Suppressor macrophage treated with lipopolysaccharide for 4 hours (primary cell): ENCODE measurements around the gene DHDH.
A peak's percentile ranks its signal among the peaks of the same experiment; 100 is the strongest.
"Not testable (repeated sequence)": the region's sequence is repeated elsewhere in the genome, so short reads cannot be mapped to it uniquely, and the experiment has no call there.

Experiments
- DNase-seq: peaks from one replicate; pipeline ENCODE4 v3.0.0-alpha.2; 2020

Gene DHDH

DNA sequence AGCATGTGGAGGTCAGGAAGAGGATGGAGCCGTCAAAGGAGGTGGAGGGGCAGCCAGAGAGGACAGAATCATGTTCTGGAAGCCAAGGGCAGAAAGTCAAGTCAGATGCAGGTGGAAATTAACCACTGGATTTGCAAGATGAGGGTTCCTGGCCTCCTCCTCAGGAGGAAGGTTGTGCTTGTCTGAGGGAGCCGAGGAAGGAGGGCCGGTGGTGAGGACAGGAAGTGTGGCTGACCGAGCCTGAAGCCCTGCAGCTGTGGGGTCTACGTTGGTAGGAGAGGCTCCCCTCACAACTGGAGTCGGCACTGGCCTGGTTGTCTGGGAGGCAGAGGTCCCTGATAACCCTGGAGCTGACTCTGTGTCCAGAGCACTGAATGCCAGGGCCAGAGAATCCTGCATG lies 15.4 kb upstream of the DHDH start:
- DNase-seq = no peak

DNA sequence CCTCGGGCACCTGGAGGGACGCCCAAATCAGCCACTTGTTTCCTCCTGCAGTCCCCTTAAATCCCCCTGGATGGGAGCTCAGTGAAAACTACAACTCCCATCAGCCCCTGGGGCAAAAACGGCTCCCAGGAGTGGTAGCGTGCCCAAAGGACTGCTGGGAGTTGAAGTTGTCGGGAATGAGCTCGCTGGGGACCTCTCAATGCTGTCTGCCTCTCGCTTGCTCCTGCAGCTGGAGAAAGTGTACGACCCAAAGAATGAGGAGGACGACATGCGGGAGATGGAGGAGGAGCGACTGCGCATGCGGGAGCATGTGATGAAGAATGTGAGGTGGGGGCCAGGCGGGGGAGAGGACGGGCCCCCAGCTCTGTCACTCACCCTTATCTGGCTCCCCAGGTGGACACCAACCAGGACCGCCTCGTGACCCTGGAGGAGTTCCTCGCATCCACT lies 14.7 kb upstream of the DHDH start:
- DNase-seq = no peak

DNA sequence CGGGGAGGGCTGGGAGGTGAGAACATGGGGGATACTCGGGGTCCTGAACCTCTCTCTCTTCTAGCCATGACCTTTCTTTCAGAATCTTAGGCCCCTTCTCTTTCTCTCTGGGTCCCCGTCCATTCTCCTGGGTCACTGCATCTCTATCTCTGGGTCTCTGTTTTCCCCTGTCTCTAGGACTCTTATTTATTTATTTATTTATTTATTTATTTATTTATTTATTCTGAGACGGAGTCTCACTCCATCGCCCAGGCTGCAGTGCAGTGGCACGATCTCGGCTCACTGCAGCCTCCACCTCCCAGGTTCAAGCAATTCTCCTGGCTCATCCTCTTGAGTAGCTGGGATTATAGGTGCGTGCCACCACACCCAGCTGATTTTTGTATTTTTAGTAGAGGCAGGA lies 14.2 kb upstream of the DHDH start:
- not testable (repeated sequence) for DNase-seq

DNA sequence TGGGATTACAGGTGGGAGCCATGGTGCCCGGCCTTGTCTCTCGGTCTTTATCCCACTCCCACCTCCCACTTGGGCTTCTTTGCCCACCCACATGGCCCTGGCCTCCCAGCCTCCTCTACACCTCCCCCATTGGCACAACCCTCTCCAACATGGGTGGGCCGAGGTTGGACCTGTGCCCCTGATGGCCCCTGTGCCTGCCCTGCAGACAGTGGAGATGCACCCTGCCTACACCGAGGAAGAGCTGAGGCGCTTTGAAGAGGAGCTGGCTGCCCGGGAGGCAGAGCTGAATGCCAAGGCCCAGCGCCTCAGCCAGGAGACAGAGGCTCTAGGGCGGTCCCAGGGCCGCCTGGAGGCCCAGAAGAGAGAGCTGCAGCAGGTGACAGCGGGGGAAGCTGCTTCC lies 12.6 kb upstream of the DHDH start:
- no peak for DNase-seq

DNA sequence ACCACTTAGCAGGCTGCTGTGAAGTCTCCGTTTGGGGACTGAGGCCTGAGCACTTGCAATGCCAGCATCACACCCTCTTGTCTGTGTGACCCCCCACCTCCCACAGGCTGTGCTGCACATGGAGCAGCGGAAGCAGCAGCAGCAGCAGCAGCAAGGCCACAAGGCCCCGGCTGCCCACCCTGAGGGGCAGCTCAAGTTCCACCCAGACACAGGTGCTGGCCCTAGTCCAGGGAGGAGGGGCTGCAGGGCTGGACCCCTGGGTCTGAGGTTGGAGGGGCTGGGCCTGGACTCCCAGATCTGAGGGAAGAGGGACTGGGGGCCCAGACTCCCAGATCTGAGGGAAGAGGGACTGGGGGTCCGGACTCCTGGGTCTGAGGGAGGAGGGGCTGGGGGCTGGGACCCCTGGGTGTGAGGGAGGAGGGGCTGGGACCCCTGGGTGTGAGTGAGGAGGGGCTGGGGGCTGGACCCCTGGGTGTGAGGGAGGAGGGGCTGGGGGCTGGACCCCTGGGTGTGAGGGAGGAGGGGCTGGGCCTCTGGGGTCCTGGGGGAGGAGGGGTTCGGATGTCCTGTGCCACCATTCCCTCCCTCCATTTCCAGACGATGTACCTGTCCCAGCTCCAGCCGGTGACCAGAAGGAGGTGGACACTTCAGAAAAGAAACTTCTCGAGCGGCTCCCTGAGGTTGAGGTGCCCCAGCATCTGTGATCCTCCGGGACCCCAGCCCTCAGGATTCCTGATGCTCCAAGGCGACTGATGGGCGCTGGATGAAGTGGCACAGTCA lies 11.6 kb upstream of the DHDH start:
- DNase-seq = no peak

DNA sequence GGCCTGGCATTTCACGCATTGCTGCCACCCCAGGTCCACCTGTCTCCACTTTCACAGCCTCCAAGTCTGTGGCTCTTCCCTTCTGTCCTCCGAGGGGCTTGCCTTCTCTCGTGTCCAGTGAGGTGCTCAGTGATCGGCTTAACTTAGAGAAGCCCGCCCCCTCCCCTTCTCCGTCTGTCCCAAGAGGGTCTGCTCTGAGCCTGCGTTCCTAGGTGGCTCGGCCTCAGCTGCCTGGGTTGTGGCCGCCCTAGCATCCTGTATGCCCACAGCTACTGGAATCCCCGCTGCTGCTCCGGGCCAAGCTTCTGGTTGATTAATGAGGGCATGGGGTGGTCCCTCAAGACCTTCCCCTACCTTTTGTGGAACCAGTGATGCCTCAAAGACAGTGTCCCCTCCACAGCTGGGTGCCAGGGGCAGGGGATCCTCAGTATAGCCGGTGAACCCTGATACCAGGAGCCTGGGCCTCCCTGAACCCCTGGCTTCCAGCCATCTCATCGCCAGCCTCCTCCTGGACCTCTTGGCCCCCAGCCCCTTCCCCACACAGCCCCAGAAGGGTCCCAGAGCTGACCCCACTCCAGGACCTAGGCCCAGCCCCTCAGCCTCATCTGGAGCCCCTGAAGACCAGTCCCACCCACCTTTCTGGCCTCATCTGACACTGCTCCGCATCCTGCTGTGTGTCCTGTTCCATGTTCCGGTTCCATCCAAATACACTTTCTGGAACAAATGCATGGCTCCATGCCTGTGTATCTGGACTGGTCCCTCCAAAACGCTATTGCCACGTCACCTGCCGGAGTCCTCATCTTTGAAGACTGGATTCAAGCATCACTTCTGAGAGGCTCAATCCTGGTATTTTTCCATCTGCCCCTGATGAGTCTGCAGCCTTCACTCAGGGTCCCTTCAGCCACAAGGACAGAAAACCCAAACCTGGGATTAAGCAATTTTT lies 10.7 kb upstream of the DHDH start:
- no peak for DNase-seq

DNA sequence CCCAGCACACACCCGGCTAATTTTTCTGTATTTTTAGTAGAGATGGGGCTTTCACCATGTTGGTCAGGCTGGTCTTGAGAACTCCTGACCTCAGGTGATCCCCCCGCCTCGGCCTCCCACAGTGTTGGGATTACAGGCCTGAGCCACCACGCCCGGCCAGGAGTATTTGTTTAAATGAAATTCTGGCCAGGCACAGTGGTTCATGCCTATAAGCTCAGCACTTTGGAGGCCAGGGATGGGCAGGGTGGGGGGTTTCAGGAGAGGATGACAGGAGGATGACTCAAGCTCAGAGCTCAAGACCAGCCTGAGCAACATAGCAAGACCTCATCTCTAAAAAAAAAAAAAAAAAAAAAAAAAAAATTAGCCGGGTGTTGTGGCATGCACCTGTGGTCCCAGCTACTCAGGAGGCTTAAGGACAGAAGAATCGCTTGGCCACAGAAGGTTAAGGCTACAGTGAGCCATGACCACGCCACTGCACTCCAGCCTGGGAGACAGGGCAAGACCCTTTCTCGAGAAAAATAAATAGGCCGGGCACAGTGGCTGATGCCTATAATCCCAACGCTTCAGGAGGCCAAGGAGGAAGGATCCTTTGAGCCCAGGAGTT lies 8.2 kb upstream of the DHDH start:
- DNase-seq = peak; percentile 63

DNA sequence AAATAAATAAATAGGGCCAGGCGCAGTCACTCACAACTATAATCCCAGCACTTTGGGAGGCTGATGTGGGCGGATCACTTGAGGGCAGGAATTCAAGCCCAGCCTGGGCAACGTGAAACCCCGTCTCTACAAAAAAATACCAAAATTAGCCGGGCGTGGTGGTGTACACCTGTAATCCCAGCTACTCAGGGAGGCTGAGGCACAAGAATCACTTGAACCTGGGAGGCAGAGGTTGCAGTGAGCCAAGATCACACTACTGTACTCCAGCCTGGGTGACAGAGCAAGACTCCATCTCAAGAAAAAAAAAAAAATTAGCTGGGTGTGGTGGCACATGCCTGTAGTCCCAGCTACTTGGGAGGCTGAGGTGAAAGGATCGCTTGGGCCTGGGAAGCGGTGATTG lies 7.6 kb upstream of the DHDH start:
- DNase-seq = not testable (repeated sequence)

DNA sequence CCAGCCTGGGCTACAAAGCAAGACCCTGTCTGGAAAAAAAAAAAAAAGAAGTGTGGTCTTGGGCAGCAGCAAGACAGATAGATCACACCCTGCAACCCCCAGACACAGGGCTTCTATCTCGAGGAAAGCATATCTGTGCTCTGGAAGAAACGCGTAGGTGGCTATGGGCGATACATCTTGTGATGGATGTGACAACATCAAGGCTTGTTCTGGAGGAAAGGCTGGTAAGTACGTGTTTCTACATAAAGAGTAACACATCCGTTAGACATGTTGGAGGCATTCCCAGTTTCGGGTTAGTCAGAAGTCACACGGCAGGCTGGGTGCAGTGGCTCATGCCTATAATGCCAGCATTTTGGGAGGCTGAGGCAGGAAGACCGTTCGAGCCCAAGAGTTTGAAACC lies 6.6 kb upstream of the DHDH start:
- peak; percentile 96 for DNase-seq

DNA sequence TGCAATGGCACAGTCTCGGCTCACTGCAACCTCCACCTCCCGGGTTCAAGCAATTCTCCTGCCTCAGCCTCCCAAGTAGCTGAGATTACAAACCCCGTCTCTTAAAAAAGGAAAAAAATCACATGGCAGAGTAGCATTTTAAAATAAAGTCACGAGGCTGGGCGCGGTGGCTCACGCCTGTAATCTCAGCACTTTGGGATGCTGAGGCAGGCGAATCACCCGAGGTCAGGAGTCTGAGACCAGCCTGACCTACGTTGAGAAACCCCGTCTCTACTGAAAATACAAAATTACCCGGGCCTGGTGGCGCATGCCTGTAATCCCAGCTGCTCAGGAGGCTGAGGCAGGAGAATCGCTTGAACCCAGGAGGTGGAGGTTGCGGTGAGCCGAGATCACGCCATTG lies 5.8 kb upstream of the DHDH start:
- DNase-seq = peak; percentile 38

DNA sequence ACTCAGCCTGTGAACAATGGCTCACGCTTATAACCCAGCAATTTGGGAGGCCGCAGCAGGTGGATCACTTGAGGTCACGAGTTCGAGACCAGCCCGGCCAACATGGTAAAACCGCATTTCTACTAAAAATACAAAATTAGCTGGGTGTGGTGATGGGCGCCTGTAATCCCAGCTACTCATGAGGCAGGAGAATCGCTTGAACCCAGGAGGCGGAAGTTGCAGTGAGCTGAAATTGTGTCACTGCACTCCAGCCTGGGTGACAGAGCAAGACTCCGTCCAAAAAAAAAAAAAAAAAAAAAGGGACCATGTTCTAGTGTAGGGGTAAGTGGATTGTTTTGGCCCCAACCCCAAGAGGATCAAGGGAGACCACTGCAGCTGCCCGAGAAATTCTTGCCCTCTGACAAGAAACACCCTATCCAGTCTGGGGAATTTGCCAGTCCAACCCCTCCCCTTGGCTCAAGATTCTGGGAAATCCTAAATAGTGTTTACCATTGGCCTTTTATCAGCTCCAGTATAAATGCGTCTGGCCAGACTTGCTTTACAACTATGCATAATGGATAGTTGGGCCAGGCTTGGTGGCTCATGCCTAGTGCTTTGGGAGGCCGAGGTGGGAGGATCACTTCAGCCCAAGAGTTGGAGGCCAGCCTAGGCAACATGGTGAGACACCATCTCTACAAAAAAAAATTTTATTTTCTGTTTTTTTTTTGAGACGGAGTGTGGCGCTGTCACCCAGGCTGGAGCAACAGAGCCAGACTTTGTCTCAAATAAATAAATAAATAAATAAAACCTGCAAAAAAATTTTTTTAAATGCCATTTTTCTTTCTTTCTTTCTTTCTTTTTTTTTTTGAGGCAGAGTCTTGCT lies 5.1 kb upstream of the DHDH start:
- no peak for DNase-seq

DNA sequence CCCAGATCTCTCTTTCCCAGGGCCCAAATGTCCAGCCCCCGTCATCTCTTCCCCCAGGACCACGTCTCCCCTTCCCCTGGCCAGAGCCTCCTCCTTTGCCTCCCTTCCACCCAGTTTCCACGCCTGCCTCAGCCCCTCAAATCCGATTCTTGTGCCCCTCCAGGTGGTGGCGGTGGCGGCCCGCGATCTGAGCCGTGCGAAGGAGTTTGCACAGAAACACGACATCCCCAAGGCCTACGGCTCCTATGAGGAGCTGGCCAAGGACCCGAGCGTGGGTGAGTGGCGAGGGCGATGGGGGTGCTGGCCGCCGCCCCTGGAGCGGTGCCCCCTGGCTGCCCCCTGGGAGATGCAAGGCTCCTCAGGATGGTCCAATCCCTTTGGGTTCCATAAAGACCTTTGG lies 1.3 kb downstream of the DHDH start:
- DNase-seq = no peak

DNA sequence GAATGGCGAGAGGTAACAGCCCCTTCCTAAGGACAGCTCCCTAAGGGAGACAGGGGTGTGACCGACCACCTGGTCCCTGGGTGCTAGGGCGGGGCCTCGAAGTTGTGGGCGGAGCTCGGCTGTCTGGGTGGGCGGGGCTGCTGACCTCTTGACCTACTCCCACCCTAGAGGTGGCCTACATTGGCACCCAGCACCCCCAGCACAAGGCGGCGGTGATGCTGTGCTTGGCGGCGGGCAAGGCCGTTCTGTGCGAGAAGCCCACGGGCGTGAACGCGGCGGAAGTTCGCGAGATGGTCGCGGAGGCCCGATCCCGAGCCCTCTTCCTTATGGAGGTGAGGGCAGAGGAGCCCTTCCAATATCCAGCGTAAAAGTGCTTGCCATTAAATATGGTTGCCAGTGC lies 2.4 kb downstream of the DHDH start:
- DNase-seq = no peak

DNA sequence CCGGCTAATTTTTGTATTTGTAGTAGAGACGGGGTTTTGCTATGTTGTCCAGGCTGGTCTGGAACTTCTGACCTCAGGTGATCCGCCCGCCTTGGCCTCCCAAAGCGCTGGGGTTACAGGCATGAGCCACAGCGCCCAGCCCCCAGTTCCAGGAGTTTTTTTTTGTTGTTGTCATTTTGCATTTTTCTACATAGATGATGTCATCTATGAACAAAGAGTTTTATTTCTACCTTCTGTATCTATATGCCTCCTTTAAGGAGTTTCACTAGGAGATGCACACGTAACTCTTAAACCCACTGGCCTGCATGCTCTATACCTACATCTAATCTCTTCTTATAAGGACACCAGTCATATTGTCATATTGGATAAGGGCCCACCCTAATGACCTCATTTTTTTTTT lies 4.8 kb downstream of the DHDH start:
- DNase-seq = no peak

DNA sequence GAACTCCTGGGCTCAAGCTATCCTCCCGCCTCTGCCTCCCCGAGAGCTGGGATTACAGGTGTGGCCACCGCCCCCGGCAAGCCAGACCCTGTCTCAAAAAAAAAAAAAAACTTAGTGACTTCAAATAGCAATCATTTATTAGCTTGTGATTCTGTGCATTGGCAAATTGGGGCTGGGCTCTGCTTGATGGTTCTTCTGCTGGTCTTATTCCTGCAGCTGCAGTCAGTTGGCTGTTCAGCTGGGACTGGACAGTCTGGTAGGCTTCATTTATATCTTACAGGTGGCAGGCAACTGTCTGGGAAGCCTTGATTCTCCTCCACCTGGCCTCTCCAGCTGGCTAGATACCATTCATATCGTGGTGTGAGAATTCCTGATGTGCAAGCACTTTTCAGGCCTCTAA lies 7.4 kb downstream of the DHDH start:
- DNase-seq = no peak

DNA sequence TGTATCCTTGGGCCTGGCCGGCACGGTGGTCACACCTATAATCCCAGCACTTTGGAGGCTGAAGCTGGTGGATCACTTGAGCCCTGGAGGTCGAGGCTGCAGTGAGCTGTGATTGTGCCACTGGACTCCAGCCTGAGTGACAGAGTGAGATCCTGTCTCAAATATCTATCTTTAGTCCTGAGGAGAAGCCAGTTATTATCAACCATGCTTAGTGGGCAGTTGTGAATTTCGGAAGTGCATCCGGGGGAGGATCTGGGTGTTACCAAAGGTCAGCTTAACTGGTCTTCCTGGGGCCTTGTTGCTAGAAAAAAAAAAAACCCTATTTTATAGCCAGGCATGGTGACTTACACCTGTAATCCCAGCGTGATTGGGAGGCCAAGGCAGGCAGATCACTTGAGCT lies 9.6 kb downstream of the DHDH start:
- no peak for DNase-seq

DNA sequence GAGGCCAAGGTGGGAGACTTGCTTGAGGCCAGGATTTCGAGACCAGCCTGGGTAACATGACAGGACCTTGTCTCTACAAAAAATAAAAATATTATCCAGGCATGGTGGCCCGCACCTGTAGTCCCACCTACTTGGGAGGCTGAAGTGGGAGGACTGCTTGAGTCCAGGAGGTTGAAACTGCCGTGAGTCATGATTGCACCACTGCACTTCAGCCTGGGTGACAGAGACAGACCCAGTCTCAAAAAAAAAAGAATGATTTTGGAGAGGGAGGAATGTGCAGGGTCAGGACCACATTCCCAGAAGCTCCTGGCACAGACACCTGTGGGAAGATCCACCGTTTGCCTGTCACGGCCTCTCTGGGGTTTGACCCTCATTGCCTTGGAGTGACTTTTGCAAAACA lies 11.9 kb downstream of the DHDH start:
- no peak for DNase-seq

DNA sequence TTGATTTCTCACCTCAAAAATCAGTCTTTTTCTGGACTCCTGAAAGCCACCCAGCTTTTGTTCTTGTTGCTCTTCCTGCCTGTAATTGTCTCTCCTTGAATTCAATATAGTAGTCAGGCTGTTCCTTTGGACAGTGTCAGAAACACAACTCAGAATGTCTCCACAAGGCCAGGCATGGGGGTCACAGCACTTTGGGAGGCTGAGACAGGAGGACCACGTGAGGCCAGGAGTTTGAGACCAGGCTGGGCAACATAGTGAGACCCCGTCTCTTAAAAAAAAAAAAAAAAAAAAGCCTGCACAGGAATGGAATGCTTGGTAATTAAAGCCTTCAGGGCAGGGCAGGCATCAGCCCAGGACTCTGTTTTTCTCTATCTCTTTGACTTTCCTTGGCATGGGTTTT lies 12.3 kb downstream of the DHDH start:
- no peak for DNase-seq

DNA sequence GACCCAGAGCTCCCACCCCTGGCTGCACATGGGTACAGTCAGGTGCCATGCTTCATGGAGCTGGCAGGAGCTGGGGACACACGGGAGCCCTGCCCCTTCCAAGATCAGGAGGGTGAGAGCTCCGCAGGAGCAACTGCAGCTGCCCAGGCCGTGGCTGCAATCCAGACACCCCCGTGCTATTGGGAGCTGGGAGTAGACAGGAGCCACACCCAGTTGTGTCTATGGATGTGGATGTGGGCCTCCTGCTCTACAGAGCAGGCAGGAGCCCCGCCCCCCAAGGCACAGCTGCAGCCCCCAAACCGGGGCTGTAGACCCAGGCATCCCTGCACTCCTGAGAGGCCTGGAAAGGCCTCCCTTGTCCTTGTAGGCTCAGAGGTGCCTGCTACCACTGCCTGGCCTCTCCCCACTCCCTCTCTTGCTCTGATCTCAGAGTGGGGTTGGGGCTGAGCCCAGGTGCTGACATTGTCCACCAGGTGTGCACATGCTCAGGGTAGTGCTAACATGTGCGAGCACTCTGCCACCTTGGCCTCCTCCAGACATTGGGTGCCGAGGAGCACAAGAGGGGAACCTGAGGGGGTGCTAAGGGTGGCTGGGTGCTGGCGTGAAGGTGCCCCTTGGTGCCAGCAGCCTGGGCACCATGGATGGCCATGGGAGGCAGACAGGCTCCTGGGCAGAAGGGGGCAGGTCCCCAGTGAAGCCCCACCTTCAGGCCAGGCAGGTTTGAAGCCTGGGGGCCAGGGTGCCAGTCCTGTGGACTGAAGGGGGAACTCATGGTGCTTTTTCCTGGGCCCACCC lies 13.2 kb downstream of the DHDH start:
- no peak for DNase-seq

DNA sequence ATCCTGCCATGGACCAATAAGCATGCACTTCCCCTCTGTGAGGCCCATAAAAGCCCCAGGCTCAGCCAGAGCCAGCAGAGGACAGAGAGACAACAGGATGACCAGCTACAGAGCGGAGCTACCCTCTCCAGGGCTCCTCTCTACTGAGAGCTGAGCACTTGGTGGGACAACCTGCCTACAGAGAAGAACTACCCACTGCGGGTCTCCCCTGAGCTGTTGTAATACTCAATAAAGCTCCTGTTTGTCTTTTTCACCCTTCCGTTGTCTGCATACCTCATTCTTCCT lies 13.7 kb downstream of the DHDH start:
- DNase-seq = no peak

DNA sequence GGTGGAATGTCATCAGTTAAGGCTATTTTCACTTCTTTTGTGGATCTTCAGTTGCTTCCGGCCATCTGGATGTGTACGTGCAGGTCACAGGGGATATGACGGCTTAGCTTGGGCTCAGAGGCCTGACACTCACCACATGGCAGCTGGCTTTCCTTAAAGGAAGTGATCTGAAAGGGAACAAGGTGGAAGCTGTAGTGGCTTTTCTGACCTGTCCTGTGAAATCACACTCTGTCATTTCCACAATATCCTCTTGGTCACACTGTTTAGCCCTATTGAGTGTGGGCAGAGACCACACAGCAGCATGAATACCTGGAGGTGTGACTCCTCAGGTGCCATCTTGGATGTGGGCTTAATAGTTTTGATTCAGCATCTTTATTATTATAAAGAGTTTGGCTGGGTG lies 16.7 kb downstream of the DHDH start:
- DNase-seq = no peak

DNA sequence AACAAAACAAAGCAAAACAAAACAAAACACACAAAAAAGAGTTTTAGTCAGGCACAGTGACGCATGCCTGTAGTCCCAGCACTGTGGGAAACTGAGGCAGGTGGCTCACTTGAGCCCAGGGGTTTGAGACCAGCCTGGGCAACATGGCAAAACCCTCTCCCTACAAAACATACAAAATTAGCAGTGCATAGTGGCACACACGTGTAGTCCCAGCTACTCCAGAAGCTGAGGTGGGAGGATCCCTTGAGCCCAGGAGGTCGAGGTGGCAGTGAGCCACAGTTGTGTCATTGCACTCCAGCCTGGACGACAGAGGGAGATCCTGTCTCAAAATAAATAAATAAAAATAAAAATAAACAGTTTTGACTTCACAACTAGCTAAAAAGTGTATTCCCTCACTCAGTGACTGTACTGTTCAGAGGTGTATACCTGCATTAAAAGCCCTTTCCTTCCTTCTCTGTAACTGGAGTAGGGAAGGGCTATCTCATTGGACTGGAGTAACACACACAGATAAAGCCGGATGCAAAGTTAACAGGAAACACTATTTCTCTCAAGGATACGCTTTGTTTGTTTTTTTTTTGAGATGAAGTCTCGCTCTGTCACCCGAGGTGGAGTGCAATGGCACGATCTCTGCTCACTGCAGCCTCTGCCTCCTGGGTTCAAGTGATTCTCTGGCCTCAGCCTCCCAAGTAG lies 17.5 kb downstream of the DHDH start:
- DNase-seq = no peak
